HL-60 (cell line): Measurements from ENCODE around the gene ZNF274.

Experiments used
- DNase-seq, 2 experiments: peaks; one replicate each; pipeline ENCODE4 v3.0.0-alpha.2; 2010 to 2020; ENCODE audit warnings: low read depth in 1 of 2, low spot score in 1 of 2
- H3K27ac ChIP-seq: fragments of 250-450 bp; sonication (Bioruptor Pico); replicated peaks from 2 replicates; pipeline ENCODE4 v1.5.1; 2020; ENCODE audit warnings: mild to moderate bottlenecking, moderate library complexity
- H3K27me3 ChIP-seq: fragments of 250-450 bp; sonication (Bioruptor Pico); 2 replicates; pipeline ENCODE4 v1.5.1; 2021; ENCODE audit warnings: mild to moderate bottlenecking, moderate library complexity; ENCODE audit not compliant: insufficient read depth, poor library complexity, severe bottlenecking
- H3K4me3 ChIP-seq: replicated peaks from 2 replicates; pipeline ENCODE4 v1.5.1; 2011; ENCODE audit warnings: mild to moderate bottlenecking, control low read depth, low read length; ENCODE audit not compliant: insufficient read depth
- GABPA ChIP-seq: IDR thresholded peaks from 2 replicates; pipeline ENCODE4 v1.6.1; 2012; ENCODE audit warnings: low read depth
- POLR2AphosphoS5 ChIP-seq: IDR thresholded peaks from 2 replicates; pipeline ENCODE4 v1.6.1; 2012; ENCODE audit warnings: low read depth
- SPI1 ChIP-seq: IDR thresholded peaks from 2 replicates; pipeline ENCODE4 v1.6.1; 2012; ENCODE audit warnings: low read depth, mild to moderate bottlenecking, borderline replicate concordance
- TF ChIP-seq, protein P1 (sequence below): IDR thresholded peaks from 2 replicates; pipeline ENCODE4 v1.6.1; 2012; ENCODE audit warnings: low read depth; ENCODE audit not compliant: insufficient replicate concordance
- TF ChIP-seq, protein P2 (sequence below): IDR thresholded peaks from one replicate; pipeline ENCODE4 v1.5.1; 2011; ENCODE audit warnings: low read length, control low read depth, inconsistent platforms; ENCODE audit not compliant: insufficient read depth

The ZNF274 gene

GRCh38 chr19:58204566-58204965, 21.7 kb downstream of the ZNF274 start:
- no peak overlapping the region for H3K4me3 ChIP-seq
- no peak for DNase-seq
- no peak for TF ChIP-seq SPI1
- TF ChIP-seq, protein P1, sequence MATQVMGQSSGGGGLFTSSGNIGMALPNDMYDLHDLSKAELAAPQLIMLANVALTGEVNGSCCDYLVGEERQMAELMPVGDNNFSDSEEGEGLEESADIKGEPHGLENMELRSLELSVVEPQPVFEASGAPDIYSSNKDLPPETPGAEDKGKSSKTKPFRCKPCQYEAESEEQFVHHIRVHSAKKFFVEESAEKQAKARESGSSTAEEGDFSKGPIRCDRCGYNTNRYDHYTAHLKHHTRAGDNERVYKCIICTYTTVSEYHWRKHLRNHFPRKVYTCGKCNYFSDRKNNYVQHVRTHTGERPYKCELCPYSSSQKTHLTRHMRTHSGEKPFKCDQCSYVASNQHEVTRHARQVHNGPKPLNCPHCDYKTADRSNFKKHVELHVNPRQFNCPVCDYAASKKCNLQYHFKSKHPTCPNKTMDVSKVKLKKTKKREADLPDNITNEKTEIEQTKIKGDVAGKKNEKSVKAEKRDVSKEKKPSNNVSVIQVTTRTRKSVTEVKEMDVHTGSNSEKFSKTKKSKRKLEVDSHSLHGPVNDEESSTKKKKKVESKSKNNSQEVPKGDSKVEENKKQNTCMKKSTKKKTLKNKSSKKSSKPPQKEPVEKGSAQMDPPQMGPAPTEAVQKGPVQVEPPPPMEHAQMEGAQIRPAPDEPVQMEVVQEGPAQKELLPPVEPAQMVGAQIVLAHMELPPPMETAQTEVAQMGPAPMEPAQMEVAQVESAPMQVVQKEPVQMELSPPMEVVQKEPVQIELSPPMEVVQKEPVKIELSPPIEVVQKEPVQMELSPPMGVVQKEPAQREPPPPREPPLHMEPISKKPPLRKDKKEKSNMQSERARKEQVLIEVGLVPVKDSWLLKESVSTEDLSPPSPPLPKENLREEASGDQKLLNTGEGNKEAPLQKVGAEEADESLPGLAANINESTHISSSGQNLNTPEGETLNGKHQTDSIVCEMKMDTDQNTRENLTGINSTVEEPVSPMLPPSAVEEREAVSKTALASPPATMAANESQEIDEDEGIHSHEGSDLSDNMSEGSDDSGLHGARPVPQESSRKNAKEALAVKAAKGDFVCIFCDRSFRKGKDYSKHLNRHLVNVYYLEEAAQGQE, result no peak
- no peak for TF ChIP-seq POLR2AphosphoS5
- no peak for TF ChIP-seq GABPA
- TF ChIP-seq, protein P2, sequence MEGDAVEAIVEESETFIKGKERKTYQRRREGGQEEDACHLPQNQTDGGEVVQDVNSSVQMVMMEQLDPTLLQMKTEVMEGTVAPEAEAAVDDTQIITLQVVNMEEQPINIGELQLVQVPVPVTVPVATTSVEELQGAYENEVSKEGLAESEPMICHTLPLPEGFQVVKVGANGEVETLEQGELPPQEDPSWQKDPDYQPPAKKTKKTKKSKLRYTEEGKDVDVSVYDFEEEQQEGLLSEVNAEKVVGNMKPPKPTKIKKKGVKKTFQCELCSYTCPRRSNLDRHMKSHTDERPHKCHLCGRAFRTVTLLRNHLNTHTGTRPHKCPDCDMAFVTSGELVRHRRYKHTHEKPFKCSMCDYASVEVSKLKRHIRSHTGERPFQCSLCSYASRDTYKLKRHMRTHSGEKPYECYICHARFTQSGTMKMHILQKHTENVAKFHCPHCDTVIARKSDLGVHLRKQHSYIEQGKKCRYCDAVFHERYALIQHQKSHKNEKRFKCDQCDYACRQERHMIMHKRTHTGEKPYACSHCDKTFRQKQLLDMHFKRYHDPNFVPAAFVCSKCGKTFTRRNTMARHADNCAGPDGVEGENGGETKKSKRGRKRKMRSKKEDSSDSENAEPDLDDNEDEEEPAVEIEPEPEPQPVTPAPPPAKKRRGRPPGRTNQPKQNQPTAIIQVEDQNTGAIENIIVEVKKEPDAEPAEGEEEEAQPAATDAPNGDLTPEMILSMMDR, result no peak
- H3K27me3 ChIP-seq, result no peaks in the 10 kb centered on the region
- no peak overlapping the region for H3K27ac ChIP-seq

GRCh38 chr19:58209577-58209976, 26.7 kb downstream of the ZNF274 start:
- DNase-seq, result no peak
- no peak overlapping the region for H3K27ac ChIP-seq
- H3K27me3 ChIP-seq, result no peaks in the 10 kb centered on the region
- no peak for TF ChIP-seq SPI1
- TF ChIP-seq, protein P2, result no peak
- no peak for TF ChIP-seq POLR2AphosphoS5
- no peak for TF ChIP-seq GABPA
- TF ChIP-seq, protein P1, result no peak
- H3K4me3 ChIP-seq, result no peak overlapping the region

DNA sequence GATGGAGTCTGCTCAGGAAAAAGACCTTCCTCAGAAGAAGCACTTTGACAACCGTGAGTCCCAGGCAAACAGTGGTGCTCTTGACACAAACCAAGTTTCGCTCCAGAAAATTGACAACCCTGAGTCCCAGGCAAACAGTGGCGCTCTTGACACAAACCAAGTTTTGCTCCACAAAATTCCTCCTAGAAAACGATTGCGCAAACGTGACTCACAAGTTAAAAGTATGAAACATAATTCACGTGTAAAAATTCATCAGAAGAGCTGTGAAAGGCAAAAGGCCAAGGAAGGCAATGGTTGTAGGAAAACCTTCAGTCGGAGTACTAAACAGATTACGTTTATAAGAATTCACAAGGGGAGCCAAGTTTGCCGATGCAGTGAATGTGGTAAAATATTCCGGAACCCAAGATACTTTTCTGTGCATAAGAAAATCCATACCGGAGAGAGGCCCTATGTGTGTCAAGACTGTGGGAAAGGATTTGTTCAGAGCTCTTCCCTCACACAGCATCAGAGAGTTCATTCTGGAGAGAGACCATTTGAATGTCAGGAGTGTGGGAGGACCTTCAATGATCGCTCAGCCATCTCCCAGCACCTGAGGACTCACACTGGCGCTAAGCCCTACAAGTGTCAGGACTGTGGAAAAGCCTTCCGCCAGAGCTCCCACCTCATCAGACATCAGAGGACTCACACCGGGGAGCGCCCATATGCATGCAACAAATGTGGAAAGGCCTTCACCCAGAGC, 29.6 kb downstream of the ZNF274 start:
- Histone ChIP-seq H3K27ac (no peak overlapping the region), H3K27me3 (no peaks in the 10 kb centered on the region), H3K4me3 (no peak overlapping the region)
- DNase-seq, result no peak
- TF ChIP-seq, protein P1, result no peak
- TF ChIP-seq, protein P2, result no peak
- TF ChIP-seq GABPA, result no peak
- no peak for TF ChIP-seq SPI1
- no peak for TF ChIP-seq POLR2AphosphoS5
